ENCODE results near the gene GLP2R. TPM values are rescaled to one million over a fixed set of nuclear protein-coding genes. Genes with fewer than 3 reads are reported as not detected.
"Not testable (repeated sequence)": the region's sequence is repeated elsewhere in the genome, so short reads cannot be mapped to it uniquely, and the experiment has no call there.

GLP2R gene
- total RNA-seq, 1 experiment from 2014 or later: not detected

- DNase-seq (ENCODE audit: low spot score): no peak
These were observed 73.7 kb downstream of the GLP2R start for GRCh38 chr17:9899280-9900043.

- no peak for DNase-seq (ENCODE audit: low spot score)
These were observed 74.4 kb downstream of the GLP2R start for GRCh38 chr17:9900044-9900594.

GRCh38 chr17:9900784-9901183, 75.1 kb downstream of the GLP2R start:
- DNase-seq (ENCODE audit: low spot score): no peak

GRCh38 chr17:9902120-9902519, 76.4 kb downstream of the GLP2R start:
- DNase-seq (ENCODE audit: low spot score): no peak

GRCh38 chr17:9904277-9905077, 78.8 kb downstream of the GLP2R start:
- no peak for DNase-seq (ENCODE audit: low spot score)

GRCh38 chr17:9905078-9905415, 79.3 kb downstream of the GLP2R start, which contains the start of gene RCVRN:
Gene RCVRN (minus strand): TSS chr17:9905271. CDS start chr17:9905180, 91 bp downstream.
- no peak for DNase-seq (ENCODE audit: low spot score)

- DNase-seq (ENCODE audit: low spot score): peak; percentile 13
These were observed 80.2 kb downstream of the GLP2R start for GRCh38 chr17:9905902-9906301.

GRCh38 chr17:9906616-9907015, 80.9 kb downstream of the GLP2R start:
- no peak for DNase-seq (ENCODE audit: low spot score)

GRCh38 chr17:9907131-9907530, 81.4 kb downstream of the GLP2R start:
- no peak for DNase-seq (ENCODE audit: low spot score)

GRCh38 chr17:9907883-9908648, 82.3 kb downstream of the GLP2R start:
- DNase-seq (ENCODE audit: low spot score): no peak

GRCh38 chr17:9908649-9909042, 82.9 kb downstream of the GLP2R start:
- no peak for DNase-seq (ENCODE audit: low spot score)

GRCh38 chr17:9911089-9911488, 85.4 kb downstream of the GLP2R start:
- DNase-seq (ENCODE audit: low spot score): no peak

- no peak for DNase-seq (ENCODE audit: low spot score)
These were observed 86.7 kb downstream of the GLP2R start for GRCh38 chr17:9912121-9913099.

- no peak for DNase-seq (ENCODE audit: low spot score)
These were observed 87.8 kb downstream of the GLP2R start for GRCh38 chr17:9913476-9913875.

GRCh38 chr17:9916108-9916507, 90.4 kb downstream of the GLP2R start:
- no peak for DNase-seq (ENCODE audit: low spot score)

- no peak for DNase-seq (ENCODE audit: low spot score)
These were observed 91.4 kb downstream of the GLP2R start for GRCh38 chr17:9917131-9917530.

GRCh38 chr17:9917801-9918200, 92.1 kb downstream of the GLP2R start:
- DNase-seq (ENCODE audit: low spot score): no peak

- no peak for DNase-seq (ENCODE audit: low spot score)
These were observed 92.6 kb downstream of the GLP2R start for GRCh38 chr17:9918352-9918751.

GRCh38 chr17:9918804-9919352, 93.2 kb downstream of the GLP2R start:
- DNase-seq (ENCODE audit: low spot score): no peak

GRCh38 chr17:9921216-9921615, 95.5 kb downstream of the GLP2R start:
- not testable (repeated sequence) for DNase-seq (ENCODE audit: low spot score)

All from HT-29 (cell line).